Activated CD4-positive, alpha-beta T cell treated with anti-CD3 and anti-CD28 coated beads for 48 hours (primary cell): Measurements from ENCODE around the gene CREB5.
"Not testable (repeated sequence)": the region's sequence is repeated elsewhere in the genome, so short reads cannot be mapped to it uniquely, and the experiment has no call there.

Source experiments
- DNase-seq: peaks from one replicate; pipeline ENCODE4 v3.0.0-alpha.2; 2020

CREB5 gene

DNA sequence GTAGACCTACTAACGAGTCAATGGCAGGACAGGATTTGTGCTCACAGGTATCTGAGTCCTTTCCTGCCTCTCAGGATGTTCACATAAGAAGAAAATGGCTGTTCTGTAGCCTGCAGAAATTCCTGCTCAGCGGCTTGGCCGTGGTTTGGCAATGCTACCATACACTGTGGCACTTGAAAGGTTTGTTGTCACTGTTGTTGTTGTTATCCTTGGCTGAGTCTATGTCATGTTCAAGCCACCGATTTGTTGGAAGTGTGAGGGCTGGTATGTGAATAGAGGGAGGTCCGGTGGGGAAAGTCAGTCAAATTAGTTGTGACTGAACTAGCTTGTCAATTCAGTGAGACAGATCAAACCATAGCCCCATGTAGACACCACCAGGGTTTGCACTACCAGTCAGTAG, 345.9 kb downstream of the CREB5 start:
- no peak for DNase-seq

GRCh38 chr7:28759475-28759971, 347.2 kb downstream of the CREB5 start:
- no peak for DNase-seq

DNA sequence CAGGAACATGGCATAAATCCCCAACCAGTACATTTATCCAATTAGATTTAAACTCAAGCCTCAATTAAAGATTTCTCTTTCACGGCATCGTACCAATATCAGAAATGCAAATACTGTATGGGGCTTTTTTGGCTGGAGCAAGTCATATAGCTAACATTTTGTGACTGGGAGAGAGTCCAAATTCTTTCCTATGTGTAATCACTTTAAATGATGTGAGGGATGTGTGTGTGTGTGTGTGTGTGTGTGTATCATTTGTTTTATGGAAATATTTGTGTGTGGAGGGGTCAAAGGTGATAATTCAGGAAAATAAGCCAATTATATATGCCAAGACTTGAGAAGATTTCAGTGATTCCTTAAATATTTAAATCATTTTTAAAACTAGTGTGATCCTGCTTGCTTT, 349.2 kb downstream of the CREB5 start:
- DNase-seq = no peak

DNA sequence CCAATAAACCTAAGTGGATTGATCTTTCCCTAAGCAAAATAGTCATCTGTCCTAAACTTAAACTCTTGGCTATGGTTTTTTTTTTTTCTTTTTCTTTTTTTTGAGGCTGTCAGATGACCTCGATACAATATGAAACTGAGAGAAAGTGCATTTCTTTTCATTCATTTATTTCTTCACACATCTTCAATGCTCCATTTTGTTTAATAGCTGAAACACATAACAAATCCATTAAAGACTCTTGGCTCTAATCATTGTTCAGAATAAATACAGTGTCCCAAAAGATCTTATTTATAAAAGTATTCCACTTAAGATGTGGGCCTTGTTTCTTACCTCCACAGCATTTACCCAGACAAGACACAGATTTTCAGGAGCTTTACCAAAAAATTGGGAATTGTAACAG, 350.3 kb downstream of the CREB5 start:
- no peak for DNase-seq

DNA sequence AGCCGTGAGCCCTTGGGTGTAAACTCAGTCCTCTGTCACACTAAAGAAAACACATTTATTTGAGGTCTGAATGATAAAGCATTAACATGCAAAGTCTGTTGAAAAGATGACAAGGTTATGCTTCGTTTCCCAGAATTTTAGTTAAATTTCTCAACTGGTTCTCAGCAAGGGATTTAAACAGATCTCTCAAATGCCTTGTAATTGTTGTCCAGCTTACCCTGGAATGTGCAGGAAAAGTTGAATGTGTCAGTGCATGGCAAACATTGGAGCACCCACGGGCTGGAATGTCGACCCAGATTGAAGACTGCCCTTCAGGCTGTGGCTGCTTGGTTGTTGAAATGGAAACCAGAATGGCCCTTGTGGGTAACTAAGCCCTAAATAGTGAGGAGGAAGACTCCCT, 354.0 kb downstream of the CREB5 start:
- no peak for DNase-seq

DNA sequence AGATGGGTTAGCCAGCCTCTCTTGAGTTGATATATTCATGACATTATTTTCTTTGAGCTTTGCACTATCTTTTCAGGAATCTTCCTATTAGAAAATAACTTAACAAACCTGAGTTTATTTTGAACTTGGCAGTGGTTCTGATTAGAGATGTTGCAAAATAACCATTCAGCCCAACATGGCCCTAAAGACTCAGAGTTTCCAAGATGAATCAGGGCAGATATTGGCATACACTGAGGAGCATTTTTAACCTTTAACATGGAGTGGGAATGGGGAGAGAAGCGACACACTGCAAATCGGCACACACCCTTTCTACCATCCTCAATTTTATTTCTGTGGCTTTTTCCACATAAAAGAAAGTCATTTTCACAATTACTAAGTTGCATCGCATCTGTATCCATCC, 355.0 kb downstream of the CREB5 start:
- no peak for DNase-seq

DNA sequence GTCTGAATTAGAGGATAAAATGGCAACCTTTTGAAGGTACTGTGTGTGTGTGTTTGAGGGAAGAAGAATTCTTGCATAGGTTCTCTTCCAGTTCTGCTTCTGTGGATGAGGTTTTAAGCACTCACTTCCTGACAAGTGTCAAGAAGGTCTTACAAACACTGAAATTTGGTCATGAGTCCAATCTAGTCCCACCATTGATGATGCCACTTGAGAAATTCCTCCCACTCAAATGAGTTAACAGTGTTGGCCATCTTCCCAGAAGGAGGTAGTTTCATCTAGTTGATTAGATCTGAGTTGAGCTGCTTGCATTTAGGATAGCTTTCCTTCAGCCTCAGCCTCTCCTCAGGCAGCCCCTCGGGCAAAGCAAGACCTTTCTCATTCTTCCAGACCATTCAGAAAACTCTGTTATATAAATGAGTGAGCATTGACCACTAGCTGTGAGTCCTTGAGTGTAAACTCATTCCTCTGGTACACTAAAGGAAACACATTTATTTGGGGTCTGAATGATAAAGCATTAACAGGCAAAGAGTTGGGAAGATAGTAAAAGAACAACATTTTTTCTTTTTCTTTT, 356.3 kb downstream of the CREB5 start:
- no peak for DNase-seq

GRCh38 chr7:28771906-28772622, 359.7 kb downstream of the CREB5 start:
- no peak for DNase-seq

DNA sequence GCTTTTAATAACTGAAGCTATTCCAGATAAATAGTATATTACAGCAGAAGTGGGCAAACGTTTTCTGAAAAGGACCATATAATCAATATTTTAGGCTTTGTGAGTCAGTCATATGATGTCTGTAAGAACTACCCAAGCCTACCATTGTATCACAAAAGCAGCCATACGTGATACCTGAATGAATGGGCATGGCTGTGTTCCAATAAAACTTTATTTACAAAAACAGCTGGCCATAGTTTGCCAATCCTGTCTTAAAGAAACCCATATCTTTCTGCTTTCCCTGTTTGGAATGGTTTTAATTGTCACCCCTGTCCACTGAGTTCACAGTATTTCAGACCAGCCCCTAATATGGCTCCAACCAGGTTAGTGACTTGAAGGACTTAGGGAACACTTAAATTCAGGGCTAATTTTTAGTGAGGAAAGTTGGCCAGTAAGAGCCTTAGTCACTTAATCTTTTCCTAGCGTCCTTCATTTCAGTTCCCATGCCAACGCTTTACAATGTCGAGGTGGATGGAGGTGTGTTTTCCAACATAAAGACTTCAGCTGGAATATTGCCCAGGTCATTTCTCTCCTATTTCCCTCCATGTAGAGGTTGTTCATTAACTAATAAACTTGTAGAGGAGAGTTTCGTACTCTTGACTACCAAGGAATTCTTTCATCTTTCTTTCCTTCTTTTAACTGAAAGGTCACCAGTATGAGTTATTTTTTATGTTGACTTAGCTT, 361.3 kb downstream of the CREB5 start:
- DNase-seq = no peak

DNA sequence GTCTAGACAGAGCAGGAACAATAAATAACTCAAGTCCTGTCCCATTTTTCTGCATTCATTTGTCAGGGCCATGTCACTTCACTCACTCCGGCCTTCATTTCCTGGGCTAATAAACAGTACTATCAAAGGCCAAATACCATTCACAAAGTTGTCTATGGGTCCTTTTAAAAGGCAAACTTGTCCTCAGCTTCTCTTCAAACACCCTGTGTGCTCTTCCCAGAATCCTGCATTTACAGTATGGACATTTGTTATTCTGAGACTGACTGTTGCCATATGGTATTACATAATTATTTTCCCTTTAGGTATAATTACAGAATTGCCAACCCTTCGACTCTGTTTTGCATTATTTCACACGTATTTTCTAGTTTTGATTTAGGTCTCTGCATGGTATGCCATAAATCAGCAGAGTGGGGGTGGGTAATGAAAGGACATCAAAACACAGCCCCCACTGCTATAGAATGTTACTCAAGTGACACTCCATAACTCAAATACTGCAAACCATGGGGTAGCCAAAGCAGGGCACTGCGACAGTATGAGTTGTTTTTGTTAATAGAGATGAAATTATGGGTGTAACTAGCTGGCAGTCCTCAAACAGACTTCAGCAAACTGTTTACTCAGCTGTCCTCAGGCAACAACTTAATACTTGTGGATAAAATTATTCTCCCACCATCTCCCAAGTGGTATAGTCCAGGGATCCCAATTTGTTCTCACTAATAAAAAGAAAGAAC, 362.1 kb downstream of the CREB5 start:
- no peak for DNase-seq

GRCh38 chr7:28776463-28777157, 364.3 kb downstream of the CREB5 start:
- DNase-seq = no peak

DNA sequence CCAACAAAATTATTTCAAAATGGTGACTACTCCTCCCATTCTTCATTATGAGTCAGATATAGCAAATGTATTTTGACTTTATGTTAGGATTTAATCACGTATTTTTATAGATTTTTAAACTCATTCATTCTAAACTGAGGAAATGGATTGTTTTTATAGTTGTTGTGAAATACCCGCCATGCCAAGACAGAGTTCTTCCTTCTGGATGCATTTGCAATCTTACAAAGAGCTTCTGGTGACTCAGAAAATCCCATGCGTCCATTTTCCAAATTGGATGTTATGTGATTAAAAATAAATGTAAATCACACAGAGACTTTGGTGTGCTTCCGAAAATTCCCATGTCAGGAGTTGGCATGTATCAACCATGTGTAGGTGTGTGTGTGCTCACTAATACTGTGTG, 366.5 kb downstream of the CREB5 start:
- DNase-seq = no peak

- DNase-seq = no peak
Observed at GRCh38 chr7:28779954-28780353, 367.6 kb downstream of the CREB5 start.

DNA sequence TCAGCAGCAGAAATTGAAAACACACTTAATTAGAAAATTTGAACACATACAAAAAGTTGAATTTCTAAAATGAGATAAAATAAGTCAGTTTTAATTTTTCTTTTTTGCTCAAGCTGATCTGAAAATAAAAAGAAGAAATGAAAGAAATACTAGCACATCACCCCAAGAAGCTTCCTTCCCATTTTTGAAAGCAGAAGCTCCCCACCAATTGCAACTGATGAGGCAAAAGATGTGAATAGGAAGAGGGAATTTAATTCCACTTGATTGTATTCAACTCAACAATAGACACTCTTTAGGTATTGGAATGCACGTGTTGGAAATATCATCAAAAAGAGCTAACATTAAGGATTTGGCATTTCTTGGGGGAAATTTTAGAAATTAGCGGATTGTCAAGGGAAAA, 370.0 kb downstream of the CREB5 start:
- no peak for DNase-seq

GRCh38 chr7:28784171-28784902, 372.0 kb downstream of the CREB5 start:
- no peak for DNase-seq

DNA sequence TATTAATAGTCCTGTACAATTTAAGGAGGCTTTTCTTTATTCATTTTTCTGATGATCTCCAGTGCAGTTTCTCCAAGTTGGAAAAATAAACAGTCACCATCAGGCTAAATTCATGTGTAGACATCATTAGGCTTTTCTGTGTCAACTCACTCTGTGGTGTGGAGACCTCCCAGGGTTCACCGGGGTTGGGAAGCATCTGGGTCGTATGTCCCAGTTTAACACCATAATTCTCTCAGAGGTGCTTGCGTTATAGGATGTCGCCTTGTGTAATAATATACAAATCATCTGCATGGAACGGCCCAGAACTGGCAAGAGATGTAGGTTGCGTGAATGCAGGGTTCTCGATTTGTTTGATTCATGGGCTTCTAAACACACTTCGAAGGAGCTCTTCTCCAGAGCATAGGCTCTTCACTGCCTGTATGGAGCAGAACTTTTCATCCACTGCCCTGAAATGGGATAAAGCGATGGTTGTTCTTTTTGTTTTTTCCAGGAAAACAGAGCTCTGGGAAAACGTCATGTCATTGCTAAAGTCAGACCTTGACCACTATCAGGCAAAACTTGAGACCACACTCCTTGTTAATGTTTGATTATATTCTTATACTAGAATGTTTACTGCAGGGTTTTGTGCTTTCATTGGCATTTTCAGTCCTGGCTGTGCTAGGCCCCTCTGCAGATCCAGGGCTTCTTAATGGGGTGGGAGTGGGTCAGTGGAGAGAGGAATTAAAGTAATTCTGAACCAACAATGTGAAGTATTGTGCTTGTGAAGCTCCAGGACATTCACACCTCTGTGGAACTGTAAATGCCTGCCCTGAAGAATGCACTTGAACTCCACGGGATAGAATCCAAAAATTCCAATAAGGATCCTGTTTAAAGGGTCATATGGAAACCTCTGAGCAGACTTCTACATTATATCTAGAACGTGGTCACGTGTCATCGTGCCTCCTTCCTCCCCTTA, 373.0 kb downstream of the CREB5 start:
- no peak for DNase-seq

DNA sequence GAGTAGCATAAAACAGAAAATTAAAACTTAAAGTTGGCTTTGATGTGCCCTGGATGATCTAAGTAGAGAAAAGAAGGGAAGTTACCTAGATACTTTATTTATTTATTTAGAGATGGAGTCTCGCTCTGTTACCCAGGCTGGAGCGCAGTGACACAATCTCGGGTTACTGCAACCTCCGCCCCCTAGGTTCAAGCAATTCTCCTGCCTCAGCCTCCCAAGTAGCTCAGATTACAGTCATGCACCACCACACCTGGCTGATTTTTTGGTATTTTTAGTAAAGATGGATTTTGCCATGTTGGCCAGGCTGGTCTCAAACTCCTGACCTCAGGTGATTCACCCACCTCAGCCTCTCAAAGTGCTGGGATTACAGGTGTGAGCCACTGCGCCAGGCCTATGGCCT, 373.8 kb downstream of the CREB5 start:
- DNase-seq = not testable (repeated sequence)

DNA sequence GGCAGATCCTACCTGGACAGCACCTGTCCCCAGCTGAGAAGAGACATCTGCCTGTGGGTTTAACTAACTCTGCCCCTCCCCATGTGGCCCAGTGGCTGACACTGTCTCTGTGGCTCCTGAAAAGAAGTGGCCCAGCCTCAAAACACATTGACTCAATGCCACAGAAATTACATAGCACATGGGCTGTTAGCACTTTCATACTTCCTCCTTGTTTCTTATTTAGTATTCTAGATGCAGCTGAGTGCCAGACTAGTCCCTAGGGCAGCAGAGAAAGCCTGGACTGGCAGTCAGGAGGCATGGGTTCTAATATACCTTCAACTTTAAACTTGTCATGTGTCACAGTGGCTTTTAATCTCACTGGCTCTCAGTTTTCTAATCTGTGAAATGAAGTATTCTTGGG, 374.8 kb downstream of the CREB5 start:
- DNase-seq = no peak

DNA sequence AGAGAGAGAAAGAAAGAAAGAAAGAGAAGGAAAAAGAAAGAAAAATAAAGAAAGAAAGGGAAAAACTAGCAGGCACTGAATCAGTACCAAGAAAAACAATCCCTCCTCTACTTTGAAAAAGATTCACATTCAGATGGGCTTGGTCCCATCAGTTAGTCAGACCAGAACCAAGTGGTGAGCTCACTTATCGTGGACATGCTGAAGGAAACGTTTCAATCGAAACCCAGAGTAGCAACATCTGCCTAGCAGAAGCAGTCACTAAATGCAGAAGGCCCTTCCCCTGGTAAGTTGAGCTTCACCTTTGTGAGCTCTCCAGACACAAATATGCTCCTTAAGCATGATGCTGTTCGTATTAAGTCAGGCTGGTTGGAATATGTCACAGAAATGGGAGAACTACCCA, 378.1 kb downstream of the CREB5 start:
- no peak for DNase-seq

- no peak for DNase-seq
Observed at GRCh38 chr7:28792858-28793257, 380.5 kb downstream of the CREB5 start.
